ENCODE results near the gene SH3PXD2B. TPM values are rescaled to one million over a fixed set of nuclear protein-coding genes. Genes with fewer than 3 reads are reported as not detected.
A peak's percentile ranks its signal among the peaks of the same experiment; 100 is the strongest.

SH3PXD2B gene
- total and polyA plus RNA-seq, 2 of the 13 experiments (the other 11 are each of a cell fraction or from before 2014, with no cell fraction given), result 3.4 to 4.6 TPM

DNA sequence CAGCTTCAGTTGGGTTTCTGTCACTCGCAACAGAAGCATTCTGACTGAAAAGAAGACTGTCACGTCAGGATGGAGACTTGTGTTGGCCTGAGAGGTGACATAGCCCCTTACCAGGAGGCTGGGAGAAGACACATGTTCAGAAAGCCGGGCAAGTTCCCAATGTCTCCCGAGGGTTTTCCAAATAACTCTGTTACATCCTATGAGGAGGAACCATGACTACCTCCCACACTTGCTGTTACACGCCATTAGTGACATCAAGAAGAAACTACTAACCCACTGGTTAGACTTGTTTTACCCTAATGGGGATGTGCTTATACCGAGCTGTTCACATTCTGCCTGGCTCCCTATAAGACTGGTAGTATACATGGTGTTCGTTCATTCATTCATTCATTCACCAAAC lies 33.3 kb downstream of the SH3PXD2B start:
- intact Hi-C loops (cut with micrococcal nuclease; ENCODE audit: unreplicated experiment), result no loop called here
- no TSS peak for BruUV-seq (replicated peaks)
- POLR2A ChIA-PET, result no interaction called here
- Histone ChIP-seq H3K79me2 (ENCODE audit: insufficient read depth, low read length) (no peaks in the 10 kb centered on the region), H3K9me3 (ENCODE audit: low read length) (no peaks in the 10 kb centered on the region), H3K9ac (ENCODE audit: insufficient read depth, low read depth, low read length) (no peak overlapping the region), H3K36me3 (replicated peaks in 1 of 2; ENCODE audit: control insufficient read depth in 1 of 2, insufficient read depth in 2 of 2, low read length in 2 of 2) (no peaks in the 10 kb centered on the region; a peak in 1 of 5 replicates), H2AFZ (ENCODE audit: low read length) (no peak overlapping the region), H3K4me1 (ENCODE audit: insufficient read depth, low read length) (peaks cover 57% of the 10 kb centered on the region), H3K27ac (ENCODE audit: extremely low read length, insufficient read depth, low read length) (no peak overlapping the region), H3K4me2 (ENCODE audit: low read depth, low read length) (peak overlapping the region; percentile 55), H3K27me3 (ENCODE audit: control insufficient read depth in 1 of 2, insufficient read depth in 2 of 2, low read length in 2 of 2) (no peaks in the 10 kb centered on the region), H4K20me1 (ENCODE audit: insufficient read depth, low read length) (no peaks in the 10 kb centered on the region), H3K4me3 (replicated peaks in 1 of 3; ENCODE audit: insufficient read depth in 1 of 3, low read depth in 2 of 3, low read length in 3 of 3) (no peak overlapping the region)
- no peak for ATAC-seq
- CTCF ChIA-PET (ENCODE audit: low intra/inter-chr PET ratio, low total read pairs), result no interaction called here
- no peak for FAIRE-seq
- no peak for DNase-seq (ENCODE audit: low spot score)
- TF ChIP-seq KLF12 (CRISPR knock-in tag; IDR thresholded peaks at IDR 0.05; ENCODE audit: borderline replicate concordance) (no peak), REPIN1 (CRISPR knock-in tag; IDR thresholded peaks at IDR 0.05; ENCODE audit: borderline replicate concordance, low read depth) (0 out of 2 replicates have a peak, but pooled peaks have one; percentile 0)
- WGBS (ENCODE audit: low lambda C conversion rate), result 90% methylated on average over 6 of the region's 7 CpGs
- in situ Hi-C loops (cut with HindIII; ENCODE audit: extremely low pct_ligation_motif_present, low pct_unique_long_range_greater_than_20kb), result no loop called here

DNA sequence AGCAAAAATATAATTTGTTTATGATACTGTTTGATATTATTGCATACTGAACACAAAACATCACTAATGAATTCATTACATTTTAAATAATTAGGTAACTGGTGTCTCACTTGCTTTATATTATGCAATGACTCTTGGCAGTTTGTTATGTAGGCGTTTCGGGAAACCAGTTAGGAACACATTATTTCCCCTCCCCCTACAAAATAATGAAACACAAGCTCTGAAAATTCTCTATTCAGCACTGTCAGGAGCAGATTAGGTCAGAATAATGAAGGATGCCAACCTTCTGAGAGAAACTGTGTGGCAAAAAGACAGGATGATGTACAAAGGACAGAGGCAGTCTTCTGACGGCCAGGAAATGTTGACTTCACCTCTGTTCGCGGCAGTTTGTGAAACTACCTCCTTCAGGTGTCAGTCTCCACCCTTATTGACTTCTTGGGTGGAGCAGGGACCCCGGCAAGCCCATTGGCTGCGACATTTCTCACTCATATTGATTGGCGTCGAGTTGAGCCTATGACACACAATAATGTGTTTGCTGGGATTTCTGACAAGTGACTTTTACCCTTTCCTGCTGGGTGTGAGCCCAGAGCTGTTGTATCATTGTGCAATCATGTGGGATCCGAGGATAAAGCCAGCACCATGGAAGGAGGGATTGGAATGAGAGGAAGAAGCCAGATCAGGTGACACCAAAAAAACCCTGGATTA lies 33.9 kb downstream of the SH3PXD2B start:
- TSS peak; percentile 47 for BruUV-seq (replicated peaks)
- peak; percentile 96 for FAIRE-seq
- Histone ChIP-seq H2AFZ (ENCODE audit: low read length) (no peak overlapping the region), H4K20me1 (ENCODE audit: insufficient read depth, low read length) (no peaks in the 10 kb centered on the region), H3K9me3 (ENCODE audit: low read length) (no peaks in the 10 kb centered on the region), H3K79me2 (ENCODE audit: insufficient read depth, low read length) (no peaks in the 10 kb centered on the region), H3K9ac (ENCODE audit: insufficient read depth, low read depth, low read length) (no peak overlapping the region), H3K27ac (ENCODE audit: extremely low read length, insufficient read depth, low read length) (peak overlapping the region; percentile 16), H3K4me3 (replicated peaks in 1 of 3; ENCODE audit: insufficient read depth in 1 of 3, low read depth in 2 of 3, low read length in 3 of 3) (peak overlapping the region in 2 of 3 experiments; percentile 10 to 30; a peak in 2 of 6 replicates), H3K27me3 (ENCODE audit: control insufficient read depth in 1 of 2, insufficient read depth in 2 of 2, low read length in 2 of 2) (no peaks in the 10 kb centered on the region), H3K4me2 (ENCODE audit: low read depth, low read length) (peak overlapping the region; percentile 55), H3K36me3 (replicated peaks in 1 of 2; ENCODE audit: control insufficient read depth in 1 of 2, insufficient read depth in 2 of 2, low read length in 2 of 2) (no peaks in the 10 kb centered on the region; a peak in 1 of 5 replicates), H3K4me1 (ENCODE audit: insufficient read depth, low read length) (peaks cover 58% of the 10 kb centered on the region)
- DNase-seq (ENCODE audit: low spot score), result peak; percentile 91
- peak; percentile 92 for ATAC-seq
- in situ Hi-C loops (cut with HindIII; ENCODE audit: extremely low pct_ligation_motif_present, low pct_unique_long_range_greater_than_20kb) (no loop called here), intact Hi-C loops (cut with micrococcal nuclease; ENCODE audit: unreplicated experiment) (no loop called here)
- WGBS (ENCODE audit: low lambda C conversion rate), result 15% methylated on average over 10 of the region's 10 CpGs
- ChIA-PET CTCF (ENCODE audit: low intra/inter-chr PET ratio, low total read pairs) (no interaction called here), POLR2A (no interaction called here)
- TF ChIP-seq MXI1 (IDR thresholded peaks at IDR 0.05; ENCODE audit: borderline replicate concordance, low read depth, low read length) (no peak), CBX5 (CRISPR knock-in tag; IDR thresholded peaks at IDR 0.05; ENCODE audit: borderline replicate concordance) (no peak), NFYC (CRISPR knock-in tag; IDR thresholded peaks at IDR 0.05) (peak; percentile 99), RXRB (CRISPR knock-in tag; IDR thresholded peaks at IDR 0.05; ENCODE audit: borderline replicate concordance) (peak; percentile 29; the same call in 1 of the 2 replicates), ELF3 (CRISPR knock-in tag; IDR thresholded peaks at IDR 0.05) (peak; percentile 73), REPIN1 (CRISPR knock-in tag; IDR thresholded peaks at IDR 0.05; ENCODE audit: borderline replicate concordance, low read depth) (0 out of 2 replicates have a peak, but pooled peaks have one; percentile 27), KLF13 (CRISPR knock-in tag; IDR thresholded peaks at IDR 0.05) (no peak), ZNF644 (CRISPR knock-in tag; IDR thresholded peaks at IDR 0.05; ENCODE audit: low read depth) (peak; percentile 43; the same call in 1 of the 2 replicates), ZNF772 (CRISPR knock-in tag; IDR thresholded peaks at IDR 0.05) (no peak), TCF12 (IDR thresholded peaks at IDR 0.05) (no peak), TCF12 (CRISPR knock-in tag; IDR thresholded peaks at IDR 0.05) (no peak), TEAD3 (CRISPR knock-in tag; optimal IDR thresholded peaks at IDR 0.05; ENCODE audit: borderline replicate concordance) (peak; percentile 56), ZFYVE20 (CRISPR knock-in tag; IDR thresholded peaks at IDR 0.05; ENCODE audit: borderline replicate concordance, low read depth) (no peak), ZFP41 (CRISPR knock-in tag; IDR thresholded peaks at IDR 0.05; ENCODE audit: borderline replicate concordance) (no peak)
